Loucy (cell line): Measurements from ENCODE around the gene TRDMT1.

Source experiments
- CTCF ChIP-seq: fragments of 200-600 bp; sonication (generic); conservative IDR thresholded peaks from 2 replicates; pipeline ENCODE4 v1.5.1; 2014; ENCODE audit warnings: mild to moderate bottlenecking, antibody characterized with exemption, low read length
- EZH2phosphoT487 ChIP-seq: fragments of 200-600 bp; IDR thresholded peaks from 2 replicates; pipeline ENCODE4 v1.6.1; 2018; ENCODE audit warnings: antibody characterized with exemption, mild to moderate bottlenecking, moderate library complexity, borderline replicate concordance

GRCh38 chr10:17203416-17203815 is 1.9 kb upstream of the TRDMT1 start:
- TF ChIP-seq CTCF: no peak
- TF ChIP-seq EZH2phosphoT487: no peak
